Measurements from ENCODE around the gene NRP1.

Gene NRP1

DNA sequence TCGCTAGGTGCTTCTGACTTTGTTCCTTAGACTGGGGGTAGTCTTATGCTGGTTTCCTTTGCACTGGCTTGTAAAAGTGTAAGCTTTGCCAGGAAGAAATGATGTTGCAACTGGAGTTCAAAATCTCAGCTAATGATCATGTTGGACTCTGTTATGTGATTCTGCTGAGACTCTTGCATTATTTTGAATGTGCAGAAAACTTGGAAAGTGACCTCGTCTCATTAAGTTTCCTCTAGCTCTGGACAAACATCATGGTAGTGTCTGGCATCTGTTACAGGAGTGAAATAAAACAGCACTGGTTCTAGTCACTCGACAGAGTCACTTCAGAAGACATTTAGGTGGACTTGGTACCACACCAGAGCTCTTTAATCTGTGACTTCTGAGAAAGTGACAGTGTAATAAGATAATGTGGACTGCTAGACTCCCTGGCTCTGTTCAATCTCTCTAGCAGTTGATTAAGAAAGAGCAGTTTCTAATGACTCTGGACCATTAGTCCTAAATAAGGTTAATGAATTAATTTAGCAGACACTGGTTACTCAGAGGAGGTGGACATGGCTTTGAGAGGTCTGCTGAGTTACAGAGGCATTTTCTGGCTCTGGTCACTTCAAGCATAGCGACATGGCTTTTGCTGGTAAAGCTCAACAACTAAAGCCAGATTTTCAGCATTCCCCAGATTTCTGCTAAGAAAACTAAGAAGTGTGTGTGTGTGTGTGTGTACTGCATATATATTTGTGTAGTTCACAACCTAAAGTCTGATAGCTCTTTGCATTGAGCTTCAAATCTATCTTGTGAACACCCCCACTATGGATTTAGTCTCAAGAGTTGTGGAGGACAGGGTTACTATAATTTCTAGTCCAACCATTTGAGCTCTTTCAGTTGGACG is 2.0 kb downstream of the NRP1 start:
- DNase-seq, result no peak
- ChIA-PET CTCF (interaction anchor here (1.1 to 4.2 kb wide), 11 partner anchors 8 to 1306 kb away, joined by 3 to 41 read pairs (median 4); no protein-coding TSS in a partner anchor), POLR2A (no interaction called here)
- Histone ChIP-seq H3K4me1 (ENCODE audit: control extremely low read depth in 1 of 4, control insufficient read depth in 4 of 4, insufficient read depth in 4 of 4, low read length in 3 of 4) (peaks cover 0 to 39% (median 37%) of the 10 kb centered on the region in 4 experiments), H3K27me3 (replicated peaks in 2 of 5; ENCODE audit: control insufficient read depth in 4 of 5, insufficient read depth in 5 of 5, low read length in 4 of 5) (peaks cover 17 to 76% (median 34%) of the 10 kb centered on the region in 5 experiments), H3K9me3 (ENCODE audit: control extremely low read depth in 1 of 5, control insufficient read depth in 4 of 5, insufficient read depth in 2 of 5, low read depth in 1 of 5, low read length in 4 of 5) (no peaks in the 10 kb centered on the region), H3K36me3 (ENCODE audit: control insufficient read depth in 4 of 4, insufficient read depth in 4 of 4, low read length in 3 of 4) (no peaks in the 10 kb centered on the region), H3K4me3 (ENCODE audit: control insufficient read depth in 1 of 7, extremely low read depth in 1 of 7, insufficient read depth in 4 of 7, low read depth in 2 of 7, low read length in 6 of 7) (no peak overlapping the region), H3K27ac (ENCODE audit: insufficient read depth in 1 of 2, low read depth in 1 of 2, low read length in 2 of 2, poor library complexity in 1 of 2, severe bottlenecking in 2 of 2) (no peak overlapping the region)
- WGBS (ENCODE audit: insufficient coverage), result 73% methylated on average over 4 of the region's 5 CpGs

DNA sequence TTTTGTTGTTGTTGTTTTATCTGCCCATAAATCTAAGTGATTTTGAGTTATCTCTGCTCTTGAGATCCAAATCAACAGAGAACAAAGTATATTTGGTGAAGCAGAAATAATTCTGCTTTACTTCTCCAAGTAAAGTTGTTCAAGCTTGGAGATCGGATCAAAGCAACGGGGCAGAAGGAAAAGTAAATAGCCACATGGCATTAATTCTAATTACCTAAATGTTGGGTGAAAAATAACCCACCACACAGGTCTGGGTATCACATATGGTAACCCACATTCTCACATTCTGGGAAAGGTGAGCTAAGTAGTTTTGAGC is 3.1 kb downstream of the NRP1 start:
- ChIA-PET POLR2A (no interaction called here), CTCF (interaction anchor here (1.0 to 4.2 kb wide), 9 partner anchors 8 to 1325 kb away, joined by 3 to 41 read pairs (median 10); no protein-coding TSS in a partner anchor)
- Histone ChIP-seq H3K36me3 (ENCODE audit: control insufficient read depth in 4 of 4, insufficient read depth in 4 of 4, low read length in 3 of 4) (no peaks in the 10 kb centered on the region), H3K9me3 (ENCODE audit: control extremely low read depth in 1 of 5, control insufficient read depth in 4 of 5, insufficient read depth in 2 of 5, low read depth in 1 of 5, low read length in 4 of 5) (no peaks in the 10 kb centered on the region), H3K4me3 (ENCODE audit: control insufficient read depth in 1 of 7, extremely low read depth in 1 of 7, insufficient read depth in 4 of 7, low read depth in 2 of 7, low read length in 6 of 7) (no peak overlapping the region), H3K27ac (ENCODE audit: insufficient read depth in 1 of 2, low read depth in 1 of 2, low read length in 2 of 2, poor library complexity in 1 of 2, severe bottlenecking in 2 of 2) (no peak overlapping the region), H3K27me3 (replicated peaks in 2 of 5; ENCODE audit: control insufficient read depth in 4 of 5, insufficient read depth in 5 of 5, low read length in 4 of 5) (peaks cover 11 to 65% (median 30%) of the 10 kb centered on the region in 5 experiments), H3K4me1 (ENCODE audit: control extremely low read depth in 1 of 4, control insufficient read depth in 4 of 4, insufficient read depth in 4 of 4, low read length in 3 of 4) (peaks cover 0 to 30% (median 28%) of the 10 kb centered on the region in 4 experiments)
- DNase-seq, result no peak
- no CpG with 5 or more reads among the region's 2 CpGs for WGBS (ENCODE audit: insufficient coverage)

DNA sequence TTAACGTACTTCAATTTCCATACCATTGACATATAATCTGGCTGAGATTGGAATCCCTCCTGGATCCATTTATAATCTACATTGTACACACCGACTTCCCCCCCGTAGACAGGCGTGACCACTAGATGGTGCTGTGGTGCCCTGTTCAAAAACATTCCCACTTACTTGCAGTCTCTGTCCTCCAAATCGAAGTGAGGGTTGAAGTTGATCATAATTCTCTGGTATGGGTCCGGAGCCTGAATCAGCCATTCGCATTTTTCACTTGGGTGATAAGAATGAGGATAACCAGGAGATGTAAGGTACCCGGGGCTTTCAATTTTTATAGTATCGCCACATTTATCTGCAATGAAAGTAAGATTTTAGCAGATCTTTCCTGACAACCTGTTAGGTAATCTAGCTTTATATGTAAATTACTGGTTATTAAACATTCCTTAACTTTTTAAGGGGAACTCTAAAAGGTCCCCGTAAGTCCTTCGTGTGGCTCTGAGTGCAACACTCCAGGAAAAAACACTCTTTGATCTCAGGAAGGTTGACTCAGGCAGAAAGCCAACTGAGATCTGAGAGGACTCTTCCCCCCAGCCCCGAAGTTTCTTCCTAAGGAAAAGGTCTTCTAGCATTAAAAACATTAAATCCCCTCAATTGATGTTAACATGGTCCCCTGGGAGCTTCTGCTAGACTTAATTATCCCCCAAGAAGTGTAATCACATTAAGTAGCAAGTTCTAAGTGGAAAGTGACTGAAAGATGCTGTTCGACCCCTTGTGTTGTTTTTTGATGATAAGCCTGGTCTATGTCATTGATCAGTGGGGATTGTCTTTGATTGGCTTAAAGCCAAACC is 3.7 kb downstream of the NRP1 start:
- ChIA-PET CTCF (interaction anchor here (0.7 to 4.2 kb wide), 12 partner anchors 11 to 1325 kb away, joined by 3 to 41 read pairs (median 4); no protein-coding TSS in a partner anchor), POLR2A (no interaction called here)
- DNase-seq, result peak; percentile 69 to 77 (median 74)
- no peaks in the 10 kb centered on the region for H3K36me3 ChIP-seq (ENCODE audit: control insufficient read depth in 4 of 4, insufficient read depth in 4 of 4, low read length in 3 of 4)
- no peak overlapping the region for H3K27ac ChIP-seq (ENCODE audit: insufficient read depth in 1 of 2, low read depth in 1 of 2, low read length in 2 of 2, poor library complexity in 1 of 2, severe bottlenecking in 2 of 2)
- no peaks in the 10 kb centered on the region for H3K9me3 ChIP-seq (ENCODE audit: control extremely low read depth in 1 of 5, control insufficient read depth in 4 of 5, insufficient read depth in 2 of 5, low read depth in 1 of 5, low read length in 4 of 5)
- H3K27me3 ChIP-seq (replicated peaks in 2 of 5; ENCODE audit: control insufficient read depth in 4 of 5, insufficient read depth in 5 of 5, low read length in 4 of 5), result peaks cover 7 to 59% (median 27%) of the 10 kb centered on the region in 5 experiments
- H3K4me1 ChIP-seq (ENCODE audit: control extremely low read depth in 1 of 4, control insufficient read depth in 4 of 4, insufficient read depth in 4 of 4, low read length in 3 of 4), result peaks cover 0 to 24% (median 22%) of the 10 kb centered on the region in 4 experiments
- no peak overlapping the region for H3K4me3 ChIP-seq (ENCODE audit: control insufficient read depth in 1 of 7, extremely low read depth in 1 of 7, insufficient read depth in 4 of 7, low read depth in 2 of 7, low read length in 6 of 7)
- 16% methylated on average over 7 of the region's 13 CpGs for WGBS (ENCODE audit: insufficient coverage)

DNA sequence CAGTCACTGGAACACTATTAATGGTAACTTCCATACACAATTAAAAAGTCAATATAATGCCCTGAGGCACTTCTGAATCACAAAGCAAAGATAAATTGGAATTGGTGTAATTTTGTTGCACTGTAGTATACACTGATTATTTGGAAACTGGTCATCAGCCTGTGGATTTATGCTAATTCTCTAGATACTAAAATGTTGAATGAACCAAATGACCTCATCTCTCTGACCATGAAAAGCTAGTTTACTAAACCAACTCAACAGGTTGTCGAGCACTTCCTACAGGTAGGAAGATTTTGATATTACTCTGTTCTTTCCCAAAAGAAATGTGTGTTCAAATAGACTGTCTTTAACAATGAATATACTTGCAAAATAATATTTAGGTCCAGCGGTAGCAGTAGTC is 5.3 kb downstream of the NRP1 start:
- DNase-seq, result no peak
- POLR2A ChIA-PET, result no interaction called here
- H3K4me1 ChIP-seq (ENCODE audit: control extremely low read depth in 1 of 4, control insufficient read depth in 4 of 4, insufficient read depth in 4 of 4, low read length in 3 of 4), result peaks cover 0 to 9% (median 8%) of the 10 kb centered on the region in 4 experiments
- H3K27ac ChIP-seq (ENCODE audit: insufficient read depth in 1 of 2, low read depth in 1 of 2, low read length in 2 of 2, poor library complexity in 1 of 2, severe bottlenecking in 2 of 2), result no peak overlapping the region
- CTCF ChIA-PET, result interaction anchor here (1.2 to 2.6 kb wide), 2 partner anchors 17 to 1309 kb away, joined by 3 to 15 read pairs; no protein-coding TSS in a partner anchor
- H3K36me3 ChIP-seq (ENCODE audit: control insufficient read depth in 4 of 4, insufficient read depth in 4 of 4, low read length in 3 of 4), result no peaks in the 10 kb centered on the region
- WGBS (ENCODE audit: insufficient coverage), result no CpG with 5 or more reads among the region's 2 CpGs
- H3K27me3 ChIP-seq (replicated peaks in 2 of 5; ENCODE audit: control insufficient read depth in 4 of 5, insufficient read depth in 5 of 5, low read length in 4 of 5), result peaks cover 6 to 45% (median 29%) of the 10 kb centered on the region in 5 experiments
- no peak overlapping the region for H3K4me3 ChIP-seq (ENCODE audit: control insufficient read depth in 1 of 7, extremely low read depth in 1 of 7, insufficient read depth in 4 of 7, low read depth in 2 of 7, low read length in 6 of 7)
- no peaks in the 10 kb centered on the region for H3K9me3 ChIP-seq (ENCODE audit: control extremely low read depth in 1 of 5, control insufficient read depth in 4 of 5, insufficient read depth in 2 of 5, low read depth in 1 of 5, low read length in 4 of 5)

DNA sequence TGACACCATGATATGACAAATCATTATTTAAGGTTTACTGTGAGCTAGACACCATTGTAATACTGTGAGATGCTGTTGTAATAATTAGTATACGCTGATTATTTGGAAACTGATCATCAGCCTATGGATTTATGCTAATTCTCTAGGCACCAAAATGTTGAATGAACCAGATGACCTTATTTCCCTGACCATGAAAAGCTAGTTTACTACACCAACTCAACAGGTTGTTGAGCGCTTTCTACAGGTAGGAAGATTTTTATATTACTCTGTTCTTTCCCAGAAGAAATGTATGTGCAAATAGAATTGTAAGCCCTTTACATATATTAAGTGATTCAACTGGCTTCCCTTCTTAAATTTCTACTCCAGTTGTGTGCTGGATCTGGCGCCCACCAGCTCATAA is 6.2 kb downstream of the NRP1 start:
- no peak overlapping the region for H3K4me3 ChIP-seq (ENCODE audit: control insufficient read depth in 1 of 7, extremely low read depth in 1 of 7, insufficient read depth in 4 of 7, low read depth in 2 of 7, low read length in 6 of 7)

DNA sequence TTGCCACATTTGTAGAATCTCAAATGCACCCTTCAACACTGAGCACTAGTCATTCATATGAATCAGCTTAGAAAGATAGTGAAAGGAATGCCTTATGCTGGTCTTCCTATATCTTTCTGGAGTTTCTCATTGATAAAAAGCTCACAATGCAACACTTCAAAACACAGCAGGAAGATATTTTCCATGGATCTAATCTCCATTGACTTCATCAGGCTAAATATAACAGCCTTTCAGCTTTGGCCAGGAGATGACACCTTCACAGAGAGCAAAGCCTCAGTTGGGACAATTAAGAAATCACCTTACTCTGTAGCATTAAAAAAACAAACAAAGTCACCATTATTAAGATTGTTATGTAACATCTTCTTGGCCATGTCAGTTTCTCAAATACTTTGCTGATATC is 6.7 kb downstream of the NRP1 start:
- H3K4me3 ChIP-seq (ENCODE audit: control insufficient read depth in 1 of 7, extremely low read depth in 1 of 7, insufficient read depth in 4 of 7, low read depth in 2 of 7, low read length in 6 of 7), result no peak overlapping the region
- H3K27ac ChIP-seq (ENCODE audit: insufficient read depth in 1 of 2, low read depth in 1 of 2, low read length in 2 of 2, poor library complexity in 1 of 2, severe bottlenecking in 2 of 2), result no peak overlapping the region
- no peaks in the 10 kb centered on the region for H3K36me3 ChIP-seq (ENCODE audit: control insufficient read depth in 4 of 4, insufficient read depth in 4 of 4, low read length in 3 of 4)
- ChIA-PET CTCF (interaction anchor here (0.9 to 2.6 kb wide), 7 partner anchors 13 to 1311 kb away, joined by 3 to 15 read pairs (median 3); no protein-coding TSS in a partner anchor), POLR2A (no interaction called here)
- no peaks in the 10 kb centered on the region for H3K4me1 ChIP-seq (ENCODE audit: control extremely low read depth in 1 of 4, control insufficient read depth in 4 of 4, insufficient read depth in 4 of 4, low read length in 3 of 4)
- DNase-seq, result no peak
- H3K27me3 ChIP-seq (replicated peaks in 2 of 5; ENCODE audit: control insufficient read depth in 4 of 5, insufficient read depth in 5 of 5, low read length in 4 of 5), result peaks cover 6 to 36% (median 25%) of the 10 kb centered on the region in 5 experiments
- H3K9me3 ChIP-seq (ENCODE audit: control extremely low read depth in 1 of 5, control insufficient read depth in 4 of 5, insufficient read depth in 2 of 5, low read depth in 1 of 5, low read length in 4 of 5), result no peaks in the 10 kb centered on the region

More for the DNA sequence above, 6.2 kb downstream of the NRP1 start:
- ChIA-PET CTCF (interaction anchor here (0.8 to 2.6 kb wide), 8 partner anchors 13 to 1310 kb away, joined by 3 to 15 read pairs (median 3); no protein-coding TSS in a partner anchor), POLR2A (no interaction called here)
- H3K27ac ChIP-seq (ENCODE audit: insufficient read depth in 1 of 2, low read depth in 1 of 2, low read length in 2 of 2, poor library complexity in 1 of 2, severe bottlenecking in 2 of 2), result no peak overlapping the region
- peaks cover 6 to 39% (median 27%) of the 10 kb centered on the region in 5 experiments for H3K27me3 ChIP-seq (replicated peaks in 2 of 5; ENCODE audit: control insufficient read depth in 4 of 5, insufficient read depth in 5 of 5, low read length in 4 of 5)
- no peaks in the 10 kb centered on the region for H3K4me1 ChIP-seq (ENCODE audit: control extremely low read depth in 1 of 4, control insufficient read depth in 4 of 4, insufficient read depth in 4 of 4, low read length in 3 of 4)
- WGBS (ENCODE audit: insufficient coverage), result no CpG with 5 or more reads among the region's 3 CpGs
- H3K9me3 ChIP-seq (ENCODE audit: control extremely low read depth in 1 of 5, control insufficient read depth in 4 of 5, insufficient read depth in 2 of 5, low read depth in 1 of 5, low read length in 4 of 5), result no peaks in the 10 kb centered on the region
- no peak for DNase-seq
- H3K36me3 ChIP-seq (ENCODE audit: control insufficient read depth in 4 of 4, insufficient read depth in 4 of 4, low read length in 3 of 4), result no peaks in the 10 kb centered on the region

All from common myeloid progenitor, CD34-positive (primary cell).